SH-SY5Y (cell line): Measurements from ENCODE around the gene TSPAN32.

ENCODE experiments used
- GATA2 ChIP-seq: IDR thresholded peaks from 2 replicates; pipeline ENCODE4 v1.6.1; 2011; ENCODE audit warnings: mild to moderate bottlenecking, low read depth, low read length
- GATA3 ChIP-seq: IDR thresholded peaks from 2 replicates; pipeline ENCODE4 v1.6.1; 2011; ENCODE audit warnings: low read depth, mild to moderate bottlenecking, low read length, moderate library complexity

DNA sequence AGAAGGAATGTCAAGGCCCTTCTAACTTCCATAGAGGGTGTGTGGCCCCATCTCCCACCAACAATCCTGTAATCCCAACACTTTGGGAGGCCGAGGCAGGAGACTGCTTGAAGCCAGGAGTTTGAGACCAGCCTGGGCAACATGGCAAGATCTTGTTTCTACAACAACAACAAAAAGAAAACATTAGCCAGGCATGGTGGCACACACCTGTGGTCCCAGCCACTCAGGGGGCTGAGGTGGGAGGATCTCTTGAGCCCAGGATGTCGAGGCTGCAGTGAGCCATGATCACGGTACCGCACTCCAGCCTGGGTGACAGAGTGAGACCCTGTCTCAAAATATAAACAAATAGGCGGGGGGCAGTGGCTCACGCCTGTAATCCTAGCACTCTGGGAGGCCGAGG is 16.9 kb downstream of the TSPAN32 start:
- TF ChIP-seq GATA3 (no peak), GATA2 (no peak)
